HCT116 (cell line): ENCODE measurements around the gene ST7.

Experiments used
- ELF1 ChIP-seq: IDR thresholded peaks from 2 replicates; pipeline ENCODE4 v1.6.1; 2012; ENCODE audit warnings: low read depth, borderline replicate concordance
- EZH2phosphoT487 ChIP-seq: fragments of 200-600 bp; IDR thresholded peaks from 2 replicates; pipeline ENCODE4 v1.6.1; 2018; ENCODE audit warnings: antibody characterized with exemption, borderline replicate concordance
- POLR2A ChIP-seq: IDR thresholded peaks from 2 replicates; pipeline ENCODE4 v1.7.0; 2011; ENCODE audit warnings: borderline replicate concordance; ENCODE audit not compliant: insufficient read depth, insufficient read length; ENCODE audit errors: extremely low read depth
- POLR2AphosphoS5 ChIP-seq: IDR thresholded peaks from 2 replicates; pipeline ENCODE4 v1.6.1; 2011; ENCODE audit warnings: mild to moderate bottlenecking, low read depth, low read length, moderate library complexity
- RAD21 ChIP-seq: IDR thresholded peaks from 2 replicates; pipeline ENCODE4 v1.6.1; 2012; ENCODE audit warnings: low read depth, mild to moderate bottlenecking
- SRF ChIP-seq: IDR thresholded peaks from 2 replicates; pipeline ENCODE4 v1.6.1; 2012; ENCODE audit warnings: low read depth
- TCF7L2 ChIP-seq: IDR thresholded peaks from 2 replicates; pipeline ENCODE4 v1.7.0; 2011; ENCODE audit warnings: borderline replicate concordance, inconsistent platforms; ENCODE audit not compliant: insufficient read depth, insufficient read length; ENCODE audit errors: extremely low read depth
- ZFX ChIP-seq: fragments of 450-650 bp; IDR thresholded peaks from 2 replicates; pipeline ENCODE4 v1.6.1; 2017
- ZNF274 ChIP-seq: fragments of 200-500 bp; sonication (Bioruptor generic); IDR thresholded peaks from 2 replicates; pipeline ENCODE4 v1.6.1; 2014; ENCODE audit warnings: mild to moderate bottlenecking, low read depth, low read length, inconsistent platforms
- TF ChIP-seq, protein P1 (sequence below), 3 experiments: fragments of 200-600 bp in 1 of 3; sonication (generic) in 1 of 3; IDR thresholded peaks in 2 of 3; conservative IDR thresholded peaks in 1 of 3; 2 replicates each; pipeline ENCODE4 v1.5.1; 2012 to 2017; ENCODE audit warnings: low read depth in 2 of 3, low read length in 2 of 3, antibody characterized with exemption in 1 of 3, borderline replicate concordance in 1 of 3, control low read depth in 1 of 3, mild to moderate bottlenecking in 1 of 3, mixed read lengths in 1 of 3, mixed run types in 1 of 3, moderate library complexity in 1 of 3; ENCODE audit not compliant: insufficient read depth in 1 of 3

GRCh38 chr7:117124591-117125220 is 171.4 kb downstream of the ST7 start:
- TF ChIP-seq SRF (0 out of 2 replicates have a peak, but pooled peaks have one; percentile 37), ZFX (no peak), POLR2AphosphoS5 (peak; percentile 61; the same call in 1 of the 2 replicates), POLR2A (no peak), ELF1 (no peak), TCF7L2 (no peak), RAD21 (0 out of 2 replicates have a peak, but pooled peaks have one; percentile 2), ZNF274 (no peak), EZH2phosphoT487 (no peak)
- TF ChIP-seq, protein P1, sequence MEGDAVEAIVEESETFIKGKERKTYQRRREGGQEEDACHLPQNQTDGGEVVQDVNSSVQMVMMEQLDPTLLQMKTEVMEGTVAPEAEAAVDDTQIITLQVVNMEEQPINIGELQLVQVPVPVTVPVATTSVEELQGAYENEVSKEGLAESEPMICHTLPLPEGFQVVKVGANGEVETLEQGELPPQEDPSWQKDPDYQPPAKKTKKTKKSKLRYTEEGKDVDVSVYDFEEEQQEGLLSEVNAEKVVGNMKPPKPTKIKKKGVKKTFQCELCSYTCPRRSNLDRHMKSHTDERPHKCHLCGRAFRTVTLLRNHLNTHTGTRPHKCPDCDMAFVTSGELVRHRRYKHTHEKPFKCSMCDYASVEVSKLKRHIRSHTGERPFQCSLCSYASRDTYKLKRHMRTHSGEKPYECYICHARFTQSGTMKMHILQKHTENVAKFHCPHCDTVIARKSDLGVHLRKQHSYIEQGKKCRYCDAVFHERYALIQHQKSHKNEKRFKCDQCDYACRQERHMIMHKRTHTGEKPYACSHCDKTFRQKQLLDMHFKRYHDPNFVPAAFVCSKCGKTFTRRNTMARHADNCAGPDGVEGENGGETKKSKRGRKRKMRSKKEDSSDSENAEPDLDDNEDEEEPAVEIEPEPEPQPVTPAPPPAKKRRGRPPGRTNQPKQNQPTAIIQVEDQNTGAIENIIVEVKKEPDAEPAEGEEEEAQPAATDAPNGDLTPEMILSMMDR (IDR thresholded peaks at IDR 0.05 in 2 of 3, conservative IDR thresholded peaks at IDR 0.05 in 1 of 3; ENCODE audit: borderline replicate concordance in 1 of 3, insufficient read depth in 1 of 3, low read depth in 2 of 3, low read length in 2 of 3), result no peak
